GM21825 (cell line): ENCODE measurements around the gene HIF1A.
"Not testable (repeated sequence)": the region's sequence is repeated elsewhere in the genome, so short reads cannot be mapped to it uniquely, and the experiment has no call there.

Experiments
- ATAC-seq: cut with Tn5 transposase; IDR thresholded peaks from one replicate; pipeline ENCODE4 v1.9.1; 2021; ENCODE audit warnings: mild to moderate bottlenecking, moderate library complexity; ENCODE audit not compliant: unreplicated experiment

The HIF1A gene

DNA sequence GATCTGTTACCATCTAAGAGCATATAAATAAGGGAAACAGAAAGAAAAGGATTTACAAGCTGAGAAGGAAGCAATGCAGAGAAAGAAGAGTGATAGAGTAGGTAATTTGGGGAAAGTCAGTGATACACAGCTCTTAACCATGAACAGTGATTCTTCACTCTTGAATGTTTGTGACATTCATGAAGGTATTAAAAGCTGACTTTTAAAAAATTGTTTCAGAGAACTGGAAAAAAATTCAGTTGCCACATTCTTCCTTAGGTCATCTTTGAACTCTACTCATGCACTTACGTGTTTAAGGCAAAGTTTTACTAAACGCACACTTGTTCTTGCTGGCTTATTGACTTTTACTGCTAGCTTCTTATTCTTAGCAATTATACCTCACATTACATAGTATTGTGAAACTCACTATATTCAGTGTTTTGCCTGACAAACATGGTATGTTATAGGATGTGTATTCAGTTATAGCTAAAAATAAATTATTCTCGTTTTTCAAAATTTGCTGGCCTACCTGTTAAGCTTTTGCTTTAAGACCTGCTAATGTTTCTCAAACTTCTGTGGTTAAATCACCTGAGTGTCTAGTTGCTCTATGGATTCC lies 10.9 kb downstream of the HIF1A start:
- no peak for ATAC-seq

DNA sequence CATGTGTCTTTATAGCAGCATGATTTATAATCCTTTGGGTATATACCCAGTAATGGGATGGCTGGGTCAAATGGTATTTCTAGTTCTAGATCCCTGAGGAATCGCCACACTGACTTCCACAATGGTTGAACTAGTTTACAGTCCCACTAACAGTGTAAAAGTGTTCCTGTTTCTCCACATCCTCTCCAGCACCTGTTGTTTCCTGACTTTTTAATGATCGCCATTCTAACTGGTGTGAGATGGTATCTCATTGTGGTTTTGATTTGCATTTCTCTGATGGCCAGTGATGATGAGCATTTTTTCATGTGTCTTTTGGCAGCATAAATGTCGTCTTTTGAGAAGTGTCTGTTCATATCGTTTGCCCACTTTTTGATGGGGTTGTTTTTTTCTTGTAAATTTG lies 12.5 kb downstream of the HIF1A start:
- not testable (repeated sequence) for ATAC-seq

DNA sequence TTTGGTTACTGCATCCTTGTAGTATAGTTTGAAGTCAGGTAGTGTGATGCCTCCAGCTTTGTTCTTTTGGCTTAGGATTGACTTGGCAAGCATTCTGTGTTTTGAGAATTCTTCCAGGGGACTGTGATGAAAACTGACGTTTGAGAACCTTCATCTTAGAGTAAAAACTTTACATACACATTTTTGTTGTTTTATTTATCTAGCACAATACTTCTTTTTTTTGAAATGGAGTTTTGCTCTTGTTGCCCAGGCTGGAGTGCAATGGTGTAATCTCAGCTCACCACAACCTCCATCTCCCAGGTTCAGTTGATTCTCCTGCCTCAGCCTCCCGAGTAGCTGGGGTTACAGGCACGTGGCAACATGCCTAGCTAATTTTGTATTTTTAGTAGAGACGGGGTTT lies 13.4 kb downstream of the HIF1A start:
- ATAC-seq = not testable (repeated sequence)

DNA sequence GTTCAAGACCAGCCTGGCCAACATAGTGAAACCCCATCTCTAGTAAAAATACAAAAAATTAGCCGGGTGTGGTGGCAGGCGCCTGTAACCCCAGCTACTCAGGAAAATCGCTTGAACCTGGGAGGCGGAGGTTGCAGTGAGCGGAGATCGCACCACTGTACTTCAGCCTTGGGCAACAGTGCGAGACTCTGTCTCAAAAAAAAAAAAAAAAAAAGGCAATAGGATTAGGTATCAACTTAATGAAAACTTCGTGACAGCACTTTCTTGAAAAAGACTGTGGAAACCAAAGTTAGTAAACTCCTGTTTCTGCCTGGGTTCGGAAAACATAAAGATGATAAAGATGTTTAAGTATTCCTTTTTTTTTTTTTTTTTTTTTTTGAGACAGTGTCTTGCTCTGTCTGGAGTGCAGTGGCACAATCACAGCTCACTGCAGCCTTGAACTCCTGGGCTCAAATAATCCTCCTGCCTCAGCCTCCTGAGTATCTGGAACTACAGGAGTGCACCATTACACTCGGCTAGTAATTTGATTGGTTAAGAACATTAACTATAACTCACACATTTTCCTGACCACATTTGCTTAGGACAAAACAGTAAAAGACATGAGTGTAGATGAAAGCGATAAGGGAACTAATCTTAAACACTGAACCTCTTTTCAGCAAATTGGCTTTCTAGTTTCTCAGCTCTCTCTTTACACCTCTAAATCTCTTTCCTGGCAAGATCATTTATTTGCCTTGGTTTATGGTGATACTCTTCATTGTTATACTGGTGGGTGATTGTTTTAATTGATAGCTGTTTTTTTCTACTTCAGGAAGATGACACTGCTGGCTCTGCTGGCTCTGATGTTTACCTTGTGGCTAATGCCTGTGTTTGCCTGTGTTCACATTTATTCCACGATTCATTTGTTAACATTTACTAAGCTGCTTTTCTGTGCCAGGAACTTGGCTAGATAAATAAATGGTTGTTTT lies 15.8 kb downstream of the HIF1A start:
- no peak for ATAC-seq

DNA sequence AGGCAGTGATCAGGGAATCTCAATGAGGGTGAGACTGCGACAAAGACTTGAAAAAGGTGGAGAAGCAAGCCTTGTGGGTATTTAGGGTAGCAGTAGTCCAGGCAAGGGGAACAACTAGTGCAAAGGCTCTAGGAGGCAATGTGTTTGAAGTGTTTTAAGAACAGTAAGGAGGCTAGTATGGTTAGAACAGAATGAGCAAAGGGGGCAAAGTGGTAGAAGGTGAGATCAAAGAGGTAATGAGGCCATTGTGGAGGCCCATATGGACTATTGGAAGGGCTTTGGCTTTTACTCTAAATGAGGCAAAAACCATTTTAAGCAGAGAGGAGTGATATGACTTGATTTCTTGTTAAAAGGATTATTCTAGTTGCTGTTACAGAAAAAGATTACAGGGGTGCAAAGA lies 16.8 kb downstream of the HIF1A start:
- ATAC-seq = no peak

DNA sequence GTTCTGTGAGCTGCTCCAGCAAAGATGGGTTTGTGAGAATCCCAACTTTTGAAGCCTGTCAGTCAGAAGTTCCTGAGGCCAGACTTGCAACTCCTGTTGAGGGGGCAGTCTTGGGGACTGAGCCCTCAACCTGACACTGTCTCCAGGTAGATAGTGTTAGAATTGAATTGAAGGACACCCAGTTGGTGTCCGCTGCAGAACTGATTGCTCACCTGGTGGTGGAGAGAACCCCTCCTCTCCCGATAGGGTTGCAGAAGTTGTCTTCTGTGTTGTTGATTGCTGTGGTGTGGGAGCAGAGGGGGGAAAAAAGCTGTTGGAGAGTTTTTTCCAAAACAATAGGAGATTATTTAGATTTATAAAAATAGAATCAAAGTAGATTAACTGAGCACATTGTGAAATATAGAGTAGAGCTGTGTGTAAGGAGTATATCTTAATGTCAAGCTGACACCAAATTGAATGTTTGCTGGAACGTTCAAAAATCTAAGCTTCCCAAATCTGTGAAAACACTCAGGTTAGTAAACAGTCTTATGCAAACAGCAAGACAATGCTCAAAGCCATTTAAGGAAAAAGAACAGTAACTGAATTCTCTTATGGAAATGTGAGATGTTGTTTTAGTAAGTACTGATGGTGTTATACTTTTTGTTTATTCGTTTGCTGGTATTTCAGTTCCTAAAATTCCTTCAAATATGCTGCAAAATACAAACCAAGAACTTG lies 18.6 kb downstream of the HIF1A start:
- ATAC-seq = no peak

DNA sequence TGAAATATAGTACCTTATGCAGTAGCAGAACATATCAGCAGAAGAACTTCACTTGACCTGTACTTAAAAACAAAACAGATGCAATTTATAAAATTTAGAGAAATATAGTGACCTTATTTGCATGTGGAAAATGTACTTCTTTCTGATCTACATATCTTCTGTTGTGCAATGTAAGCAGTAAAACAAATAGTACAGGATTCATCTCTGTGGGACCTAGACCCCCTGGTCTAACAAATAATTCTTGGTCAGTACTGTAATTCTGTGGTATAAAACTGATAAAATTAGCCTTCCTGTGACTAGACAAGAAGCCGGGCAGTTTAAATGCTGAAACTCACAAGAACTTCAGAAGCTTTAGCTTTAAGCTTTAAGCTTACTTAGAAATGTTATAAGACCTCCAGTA lies 21.6 kb downstream of the HIF1A start:
- no peak for ATAC-seq

DNA sequence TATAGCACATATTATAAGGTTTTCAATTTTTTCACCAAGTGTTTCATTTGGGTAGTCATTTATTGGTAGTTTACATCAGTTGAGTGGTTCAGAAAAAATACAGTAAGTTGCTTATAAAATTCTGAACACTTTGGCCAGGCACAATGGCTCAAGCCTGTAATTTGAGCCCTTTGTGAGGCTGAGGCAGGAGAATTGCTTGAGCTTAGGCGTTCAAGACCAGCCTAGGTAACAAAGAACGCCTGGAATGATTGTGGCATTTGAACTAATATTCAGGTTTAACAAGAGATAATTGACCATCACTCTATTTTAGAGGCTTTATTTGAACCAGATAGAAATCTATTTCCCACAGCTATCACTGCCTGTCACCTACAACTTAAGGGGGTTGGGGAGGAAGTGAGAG lies 22.7 kb downstream of the HIF1A start:
- ATAC-seq = no peak

DNA sequence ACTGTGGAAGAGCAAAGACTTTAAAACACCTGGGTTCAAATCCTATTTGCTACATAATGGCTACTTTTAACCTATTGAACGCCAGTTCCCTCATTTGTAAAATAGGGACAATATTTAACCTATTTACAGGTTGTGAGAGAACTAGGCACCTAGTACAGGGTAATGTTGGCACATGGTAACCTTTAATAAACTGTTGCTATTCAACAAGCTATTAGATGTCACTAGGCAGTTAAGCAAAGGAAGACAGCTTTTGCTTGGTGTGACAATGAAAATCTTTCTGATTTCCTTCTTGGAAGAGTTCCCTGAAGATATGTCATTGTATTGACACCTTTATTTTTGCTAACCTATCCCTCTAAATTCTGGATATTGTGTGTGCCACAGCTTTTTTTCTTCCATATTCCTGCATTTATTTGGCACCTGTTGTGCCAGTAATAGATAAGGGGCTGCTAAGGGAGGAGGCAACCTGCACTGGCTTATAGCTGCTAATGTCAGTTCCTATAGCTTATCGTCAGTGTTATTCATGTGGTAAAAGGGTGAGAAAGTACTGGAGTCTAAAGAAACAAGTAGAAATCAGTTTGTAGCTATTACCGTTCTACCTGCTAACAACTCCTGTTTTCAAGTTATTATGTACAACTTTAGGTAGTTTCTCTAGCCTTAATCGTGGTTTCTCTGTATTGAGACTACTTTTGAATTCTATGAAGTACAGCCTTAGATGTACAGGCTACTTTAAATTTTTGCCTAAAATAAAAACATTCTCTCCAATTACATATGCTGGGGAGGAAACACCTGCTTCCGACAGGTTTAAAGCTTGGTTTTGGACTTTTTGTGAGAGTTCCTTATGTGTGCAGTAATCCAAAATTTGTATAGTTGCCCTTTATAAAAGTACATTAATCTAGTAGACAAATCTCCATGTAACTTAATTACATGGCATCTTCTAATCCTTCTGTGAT lies 24.3 kb downstream of the HIF1A start:
- ATAC-seq = no peak

DNA sequence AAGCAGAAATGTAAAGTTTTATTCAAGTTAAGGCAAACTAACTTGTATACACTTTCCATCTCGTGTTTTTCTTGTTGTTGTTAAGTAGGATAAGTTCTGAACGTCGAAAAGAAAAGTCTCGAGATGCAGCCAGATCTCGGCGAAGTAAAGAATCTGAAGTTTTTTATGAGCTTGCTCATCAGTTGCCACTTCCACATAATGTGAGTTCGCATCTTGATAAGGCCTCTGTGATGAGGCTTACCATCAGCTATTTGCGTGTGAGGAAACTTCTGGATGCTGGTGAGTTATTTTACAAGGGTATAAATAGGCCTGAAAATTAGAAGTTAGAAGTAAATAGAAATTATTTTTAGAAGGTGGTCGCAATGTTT lies 25.0 kb downstream of the HIF1A start:
- ATAC-seq = no peak

DNA sequence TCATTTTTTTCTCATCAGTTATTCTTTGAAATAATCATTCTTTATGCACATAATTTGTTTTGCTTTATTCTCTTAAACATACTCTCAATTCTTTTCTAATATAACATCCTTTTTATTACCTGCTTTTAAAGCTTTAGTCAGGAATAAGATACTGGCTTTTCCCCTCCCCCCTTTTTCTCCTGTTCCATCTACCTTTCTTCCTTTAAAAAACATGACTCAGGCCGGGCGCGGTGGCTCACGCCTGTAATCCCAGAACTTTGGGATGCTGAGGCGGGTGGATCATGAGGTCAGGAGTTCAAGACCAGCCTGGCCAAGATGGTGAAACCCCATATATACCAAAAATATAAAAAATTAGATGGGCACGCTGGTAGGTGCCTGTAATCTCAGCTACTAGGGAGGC lies 25.4 kb downstream of the HIF1A start:
- no peak for ATAC-seq

DNA sequence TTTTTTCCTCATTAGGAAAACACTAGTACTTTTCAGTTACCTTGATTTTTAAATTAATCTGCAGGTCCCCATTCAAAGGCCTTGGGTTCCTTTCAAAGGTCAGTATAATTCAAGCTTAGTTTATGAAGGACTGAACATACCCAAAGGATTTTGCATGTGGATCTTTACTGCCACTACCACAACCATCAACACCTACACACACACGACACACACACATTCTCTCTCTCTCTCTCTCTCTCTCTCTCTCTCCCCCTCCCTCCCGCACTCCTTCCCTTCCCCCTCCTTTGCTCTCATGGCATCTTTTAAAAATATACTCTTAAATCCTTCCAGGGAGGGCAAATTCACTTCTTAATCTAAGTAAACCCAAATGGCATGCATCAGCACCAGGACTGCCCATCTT lies 28.8 kb downstream of the HIF1A start:
- no peak for ATAC-seq

DNA sequence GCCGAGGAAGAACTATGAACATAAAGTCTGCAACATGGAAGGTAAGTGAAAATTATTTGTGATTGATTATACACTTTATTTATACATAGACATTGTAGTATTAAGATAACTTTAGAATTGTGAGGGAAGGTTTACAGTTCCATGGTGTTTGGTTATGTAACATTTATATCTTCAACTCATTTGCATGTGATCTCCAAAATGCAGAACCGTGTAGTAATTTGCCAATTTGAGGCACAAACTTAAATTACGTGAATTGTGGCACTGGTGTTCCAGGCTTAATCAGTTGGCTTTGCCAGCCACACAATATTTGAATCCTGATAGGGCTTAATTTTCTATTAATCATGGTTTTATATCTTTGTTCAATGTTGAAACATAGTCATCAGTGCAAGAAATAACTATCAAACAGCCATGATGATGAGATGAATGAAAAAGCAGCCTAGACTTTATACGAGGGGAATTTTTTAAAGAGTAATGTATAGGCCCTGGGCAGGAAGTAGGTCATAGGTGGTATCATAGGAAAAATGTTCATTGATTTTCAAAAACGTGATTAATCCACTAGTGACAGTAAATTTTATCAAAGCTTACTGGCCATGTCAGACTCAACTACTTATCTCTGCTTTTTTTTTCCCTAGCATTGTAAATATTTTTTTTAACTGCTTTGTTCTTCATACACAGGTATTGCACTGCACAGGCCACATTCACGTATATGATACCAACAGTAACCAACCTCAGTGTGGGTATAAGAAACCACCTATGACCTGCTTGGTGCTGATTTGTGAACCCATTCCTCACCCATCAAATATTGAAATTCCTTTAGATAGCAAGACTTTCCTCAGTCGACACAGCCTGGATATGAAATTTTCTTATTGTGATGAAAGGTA lies 31.7 kb downstream of the HIF1A start:
- ATAC-seq = no peak

DNA sequence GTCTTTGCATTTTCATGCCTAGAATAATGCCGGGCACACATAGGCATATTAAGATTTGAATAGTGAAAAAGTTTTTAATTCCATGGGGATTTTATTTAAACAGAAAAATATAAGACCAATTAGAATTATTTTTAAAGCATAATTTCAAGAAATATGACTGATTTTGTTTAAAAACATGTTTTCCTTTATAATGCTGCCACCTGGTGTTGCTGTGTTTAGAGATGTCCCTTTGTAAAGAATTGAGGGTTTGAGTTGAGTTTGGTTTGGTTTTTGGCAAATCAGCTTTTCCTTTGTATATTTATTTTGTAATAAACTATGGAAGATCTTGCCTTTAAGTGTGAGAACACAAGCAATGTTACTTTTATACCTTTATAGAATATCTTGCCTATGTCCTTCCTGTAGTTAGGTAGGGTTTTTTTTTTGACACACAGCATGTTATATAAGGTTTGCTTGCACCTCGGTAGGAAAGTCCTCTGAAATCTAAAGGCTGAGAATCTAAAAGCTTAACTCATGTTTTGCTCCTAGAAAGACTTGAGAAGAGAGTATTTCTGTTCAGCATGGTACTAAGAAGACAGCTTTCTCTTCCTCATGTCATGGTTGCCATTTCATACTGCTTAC lies 35.6 kb downstream of the HIF1A start:
- no peak for ATAC-seq

DNA sequence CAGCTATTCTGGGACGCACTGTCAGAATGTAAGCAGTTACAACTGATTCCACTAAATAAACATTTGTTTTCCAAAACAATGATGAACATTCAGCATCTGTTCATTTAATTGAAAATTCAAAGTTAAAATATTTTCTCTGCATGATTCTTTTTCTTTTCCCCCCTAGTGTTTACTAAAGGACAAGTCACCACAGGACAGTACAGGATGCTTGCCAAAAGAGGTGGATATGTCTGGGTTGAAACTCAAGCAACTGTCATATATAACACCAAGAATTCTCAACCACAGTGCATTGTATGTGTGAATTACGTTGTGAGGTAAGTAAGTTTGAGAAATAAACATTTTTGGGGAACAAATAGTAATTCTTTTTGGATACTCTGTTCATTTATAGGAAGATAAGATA lies 38.7 kb downstream of the HIF1A start:
- no peak for ATAC-seq

DNA sequence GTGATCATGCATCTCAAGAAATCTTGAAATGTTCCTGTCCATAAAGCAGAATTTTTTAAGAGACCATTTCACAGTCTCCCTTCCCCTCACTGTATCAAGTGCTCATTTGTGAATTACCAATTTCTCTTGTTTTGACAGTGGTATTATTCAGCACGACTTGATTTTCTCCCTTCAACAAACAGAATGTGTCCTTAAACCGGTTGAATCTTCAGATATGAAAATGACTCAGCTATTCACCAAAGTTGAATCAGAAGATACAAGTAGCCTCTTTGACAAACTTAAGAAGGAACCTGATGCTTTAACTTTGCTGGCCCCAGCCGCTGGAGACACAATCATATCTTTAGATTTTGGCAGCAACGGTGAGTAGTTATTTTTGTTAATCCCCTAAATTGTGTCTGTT lies 41.4 kb downstream of the HIF1A start:
- no peak for ATAC-seq

DNA sequence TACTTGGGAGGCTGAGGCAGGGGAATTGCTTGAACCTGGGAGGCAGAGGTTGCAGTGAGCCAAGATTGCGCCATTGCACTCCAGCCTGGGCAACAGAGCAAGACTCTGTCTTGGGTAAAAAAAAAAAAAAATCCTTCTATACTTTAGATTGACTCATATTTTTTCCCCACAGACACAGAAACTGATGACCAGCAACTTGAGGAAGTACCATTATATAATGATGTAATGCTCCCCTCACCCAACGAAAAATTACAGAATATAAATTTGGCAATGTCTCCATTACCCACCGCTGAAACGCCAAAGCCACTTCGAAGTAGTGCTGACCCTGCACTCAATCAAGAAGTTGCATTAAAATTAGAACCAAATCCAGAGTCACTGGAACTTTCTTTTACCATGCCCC lies 42.6 kb downstream of the HIF1A start:
- no peak for ATAC-seq

DNA sequence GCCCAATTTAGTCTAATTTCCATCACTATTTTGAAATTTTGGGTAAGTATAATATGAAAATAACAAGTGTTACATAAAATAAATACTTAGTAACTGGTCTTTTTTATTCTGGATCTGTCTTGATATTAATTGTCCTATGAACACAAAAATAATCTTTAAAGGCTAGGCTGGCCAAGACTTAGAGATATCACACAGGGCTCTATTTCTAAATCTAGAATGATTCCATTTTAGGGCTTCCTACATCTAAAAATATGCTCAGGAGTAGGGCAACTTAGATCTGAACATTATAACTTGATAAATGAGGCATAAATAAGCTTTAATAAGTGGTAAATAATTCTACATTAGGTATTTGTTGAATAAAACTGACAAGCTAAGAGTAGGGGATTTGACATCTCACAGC lies 43.8 kb downstream of the HIF1A start:
- ATAC-seq = no peak

DNA sequence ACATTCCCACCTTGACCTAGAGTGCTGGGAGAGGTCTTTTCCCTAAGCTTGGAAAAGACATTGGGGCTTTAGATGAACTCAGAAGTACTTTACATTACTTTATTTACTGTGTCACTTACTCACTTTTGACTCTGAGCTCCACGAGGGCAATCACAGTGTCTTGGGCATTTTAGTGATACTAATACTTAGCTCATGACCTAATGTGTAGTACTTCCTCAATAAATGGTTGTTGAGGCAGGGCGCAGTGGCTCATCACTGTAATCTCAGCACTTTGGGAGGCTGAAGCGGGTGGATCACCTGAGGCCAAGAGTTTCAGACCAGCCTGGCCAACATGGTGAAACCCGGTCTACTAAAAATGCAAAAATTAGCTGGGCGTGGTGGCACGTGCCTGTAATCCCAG lies 47.1 kb downstream of the HIF1A start:
- no peak for ATAC-seq
